Natural killer cell (primary cell): ENCODE data around the gene ZC3HAV1. TPM values are rescaled to one million over a fixed set of nuclear protein-coding genes. Genes with fewer than 3 reads are reported as not detected.
A peak's percentile ranks its signal among the peaks of the same experiment; 100 is the strongest.

Experiments used
- ATAC-seq, 3 donors: fragments of 150-1000 bp in 2 of 3; fragments of 200-7000 bp in 1 of 3; cut with Tn5 transposase; 1 replicate in 1 of 3; 2 replicates in 2 of 3; pipeline ENCODE4 v1.10.0; 2021; ENCODE audit warnings: mild to moderate bottlenecking in 2 of 3, moderate library complexity in 2 of 3
- DNase-seq, 2 donors: peaks; one replicate each; pipeline versions ENCODE4 v3.0.0 to v3.0.0-alpha.2; 2013 to 2021; ENCODE audit warnings: mixed read lengths in 1 of 2
- H3K27ac ChIP-seq: one replicate; pipeline ENCODE4 v1.5.1; 2013; ENCODE audit warnings: mild to moderate bottlenecking, low read length
- H3K27me3 ChIP-seq: one replicate; pipeline ENCODE4 v1.6.1; 2013; ENCODE audit warnings: low read length; ENCODE audit not compliant: control insufficient read depth, insufficient read depth
- H3K36me3 ChIP-seq: one replicate; pipeline ENCODE4 v1.6.1; 2013; ENCODE audit warnings: low read length; ENCODE audit not compliant: control insufficient read depth, insufficient read depth
- H3K4me1 ChIP-seq: one replicate; pipeline ENCODE4 v1.6.1; 2013; ENCODE audit warnings: low read length; ENCODE audit not compliant: control insufficient read depth, insufficient read depth
- H3K4me3 ChIP-seq: one replicate; pipeline ENCODE4 v1.5.1; 2013; ENCODE audit warnings: low read length
- H3K9me3 ChIP-seq: one replicate; pipeline ENCODE4 v1.6.1; 2013; ENCODE audit warnings: low read length; ENCODE audit not compliant: control insufficient read depth, insufficient read depth
- H3K27ac Mint-ChIP-seq, 2 donors: one replicate each; pipeline ENCODE4 v1.8.0; 2022; ENCODE audit warnings: mild to moderate bottlenecking in 2 of 2, mixed read lengths in 2 of 2, moderate library complexity in 1 of 2
- H3K27me3 Mint-ChIP-seq, 2 donors: one replicate each; pipeline ENCODE4 v1.8.0; 2022; ENCODE audit warnings: low read depth in 2 of 2, mixed read lengths in 2 of 2
- H3K36me3 Mint-ChIP-seq: one replicate; pipeline ENCODE4 v1.8.0; 2022; ENCODE audit warnings: mixed read lengths
- H3K4me1 Mint-ChIP-seq, 2 donors: one replicate each; pipeline ENCODE4 v1.8.0; 2022; ENCODE audit warnings: mixed read lengths in 2 of 2
- H3K4me3 Mint-ChIP-seq: one replicate; pipeline ENCODE4 v1.8.0; 2022; ENCODE audit warnings: mild to moderate bottlenecking, moderate library complexity, mixed read lengths
- H3K9me3 Mint-ChIP-seq, 2 donors: one replicate each; pipeline ENCODE4 v1.8.0; 2022; ENCODE audit warnings: mixed read lengths in 2 of 2
- CTCF ChIP-seq: fragments of 200-600 bp; IDR thresholded peaks from one replicate; pipeline ENCODE4 v1.8.0; 2022; ENCODE audit warnings: antibody characterized with exemption
- WGBS: methylation state at CpG from one replicate; pipeline ENCODE4 v1.1.7; 2013; ENCODE audit warnings: missing lambda C conversion rate; ENCODE audit not compliant: insufficient coverage; 5-methylcytosine and 5-hydroxymethylcytosine counted together
- intact Hi-C: fragments of 100-400 bp; cut with micrococcal nuclease; formaldehyde crosslinking; loops from one replicate; pipeline ENCODE4 v1.14.2; 2022
- total RNA-seq, 4 donors: library from RNA; stranded (reverse); fragments of 120-200 nt in 1 of 4; gene quantifications; one replicate each; pipeline versions ENCODE4 v1.2.3 to v1.2.4, GENCODE V29; 2013 to 2022

The ZC3HAV1 gene
- total RNA-seq, 3 donors from 2014 or later (not counting 1 experiment from before 2014, with no cell fraction given): 129 to 153 (median 137) TPM

DNA sequence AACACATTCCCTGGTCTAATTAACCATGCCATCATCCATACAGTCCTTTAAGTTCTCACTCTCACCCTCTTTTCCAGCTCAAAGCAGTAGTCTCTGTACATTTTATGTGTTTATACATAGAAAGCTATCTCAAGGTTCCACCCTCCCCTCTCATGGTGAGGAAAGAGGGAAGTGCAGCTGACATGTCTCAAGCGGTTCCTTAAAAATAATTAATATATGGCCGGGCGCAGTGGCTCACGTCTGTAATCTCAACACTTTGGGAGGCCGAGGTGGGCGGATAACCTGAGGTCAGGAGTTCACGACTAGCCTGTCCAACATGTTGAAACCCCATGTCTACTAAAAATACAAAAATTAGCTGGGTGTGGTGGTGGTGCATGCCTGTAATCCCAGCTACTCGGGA is 36.7 kb downstream of the ZC3HAV1 start:
- H3K9me3 ChIP-seq: no peaks in the 10 kb centered on the region
- H3K4me1 Mint-ChIP-seq: peaks cover 25 to 45% of the 10 kb centered on the region in 2 donors
- TF ChIP-seq CTCF: no peak
- peaks cover 30% of the 10 kb centered on the region for H3K4me1 ChIP-seq
- no peak overlapping the region for H3K4me3 ChIP-seq
- H3K9me3 Mint-ChIP-seq: no peaks in the 10 kb centered on the region
- peak overlapping the region; percentile 43 for H3K27ac ChIP-seq
- intact Hi-C loops: loop anchor here (5.0 kb wide), 1 partner anchor 35 kb away; the partner anchor contains the start of gene ZC3HAV1
- H3K27ac Mint-ChIP-seq: peak overlapping the region; percentile 86 to 89
- H3K36me3 ChIP-seq: peaks cover 76% of the 10 kb centered on the region
- no peaks in the 10 kb centered on the region for H3K27me3 ChIP-seq
- no peaks in the 10 kb centered on the region for H3K27me3 Mint-ChIP-seq
- ATAC-seq: no peak
- peak overlapping the region; percentile 89 for H3K4me3 Mint-ChIP-seq
- WGBS: 40% methylated on average over 7 of the region's 8 CpGs
- DNase-seq: no peak
- peaks cover 12% of the 10 kb centered on the region for H3K36me3 Mint-ChIP-seq

- peaks cover 12% of the 10 kb centered on the region for H3K36me3 Mint-ChIP-seq
- ATAC-seq (peak; percentile 57 to 76 (median 70)), DNase-seq (peak; percentile 46 to 53)
- peaks cover 31 to 55% of the 10 kb centered on the region in 2 donors for H3K4me1 Mint-ChIP-seq
- no peaks in the 10 kb centered on the region for H3K9me3 Mint-ChIP-seq
- TF ChIP-seq CTCF: no peak
- peak overlapping the region; percentile 86 to 89 for H3K27ac Mint-ChIP-seq
- H3K27me3 Mint-ChIP-seq: no peaks in the 10 kb centered on the region
- peak overlapping the region; percentile 80 for H3K4me3 Mint-ChIP-seq
- Histone ChIP-seq H3K9me3 (no peaks in the 10 kb centered on the region), H3K4me3 (no peak overlapping the region), H3K27ac (peak overlapping the region; percentile 41), H3K36me3 (peaks cover 75% of the 10 kb centered on the region), H3K27me3 (no peaks in the 10 kb centered on the region), H3K4me1 (peaks cover 30% of the 10 kb centered on the region)
- intact Hi-C loops: loop anchor here (1.0 to 5.0 kb wide), 2 partner anchors 27 to 36 kb away; partner anchors contain the start of gene ZC3HAV1
- WGBS: 35% methylated on average over 2 of the region's 3 CpGs
Measured at GRCh38 chr7:139071680-139072079, 37.8 kb downstream of the ZC3HAV1 start.

DNA sequence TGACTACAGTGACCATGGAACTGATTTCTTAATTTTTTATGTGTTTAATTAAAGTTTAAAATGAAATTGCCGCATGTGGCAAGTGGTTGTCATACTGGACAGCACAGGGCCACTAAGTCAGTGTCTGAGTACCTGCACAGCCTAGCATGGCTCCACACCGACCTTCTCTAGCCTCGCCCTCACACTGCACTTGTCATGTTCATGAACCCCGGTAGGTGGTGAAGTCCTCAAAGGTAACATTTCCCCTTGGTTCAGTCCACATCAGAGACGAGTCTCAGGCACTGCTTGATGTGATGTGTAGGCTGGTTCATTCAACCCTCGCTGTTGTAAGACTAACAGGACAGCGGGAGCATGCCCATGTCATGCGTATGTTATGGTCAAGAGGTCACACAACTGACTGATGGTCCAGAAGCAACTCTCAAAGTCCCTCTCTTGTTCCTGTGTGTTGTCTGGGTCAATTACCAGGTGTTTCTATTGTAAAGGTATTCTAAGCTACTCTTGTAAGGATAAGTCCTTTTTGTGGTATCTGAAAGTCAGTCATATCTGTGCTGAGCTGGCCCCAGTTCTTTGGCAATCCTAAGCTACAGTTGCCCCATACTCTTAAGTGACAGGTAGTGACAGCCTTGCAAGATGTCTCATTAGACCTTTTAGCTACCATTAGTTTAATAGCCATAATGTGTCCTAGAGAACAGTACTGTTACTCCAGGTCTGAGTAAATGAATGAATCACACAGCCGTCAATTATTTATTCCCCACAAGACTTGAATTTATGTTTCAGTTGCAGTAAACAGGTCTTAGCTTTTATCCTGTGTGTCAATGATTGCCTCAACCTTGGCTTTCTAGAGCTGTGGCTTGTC is 40.7 kb downstream of the ZC3HAV1 start:
- Histone ChIP-seq H3K4me3 (no peak overlapping the region), H3K27ac (no peak overlapping the region), H3K4me1 (peaks cover 26% of the 10 kb centered on the region), H3K27me3 (no peaks in the 10 kb centered on the region), H3K36me3 (peaks cover 82% of the 10 kb centered on the region), H3K9me3 (no peaks in the 10 kb centered on the region)
- ATAC-seq (no peak), DNase-seq (peak in 1 of 2 donors; percentile 41)
- TF ChIP-seq CTCF: no peak
- H3K4me3 Mint-ChIP-seq: no peak overlapping the region
- no peaks in the 10 kb centered on the region for H3K27me3 Mint-ChIP-seq
- H3K27ac Mint-ChIP-seq: peak overlapping the region; percentile 47 to 68
- peaks cover 39 to 66% of the 10 kb centered on the region in 2 donors for H3K4me1 Mint-ChIP-seq
- WGBS: 92% methylated on average over 9 of the region's 9 CpGs
- no peaks in the 10 kb centered on the region for H3K9me3 Mint-ChIP-seq
- peaks cover 24% of the 10 kb centered on the region for H3K36me3 Mint-ChIP-seq
- intact Hi-C loops: no loop called here
